Left cardiac atrium (tissue), 4 donors: ENCODE measurements around the gene GBA2. TPM values are rescaled to one million over a fixed set of nuclear protein-coding genes. Genes with fewer than 3 reads are reported as not detected.

ENCODE experiments used
- ATAC-seq, 2 donors: fragments of 200-7000 bp; cut with Tn5 transposase; one replicate each; pipeline ENCODE4 v1.9.1; 2020; ENCODE audit warnings: mild to moderate bottlenecking in 2 of 2, moderate library complexity in 2 of 2
- DNase-seq: peaks from one replicate; pipeline ENCODE4 v3.0.0-alpha.2; 2020
- intact Hi-C, 2 donors: fragments of 100-400 bp; cut with DNase I; formaldehyde crosslinking; loops; one replicate each; pipeline versions ENCODE4 v1.14.1 to v1.15.1; 2022 to 2023
- total RNA-seq, 2 donors: library from RNA; stranded (reverse); fragmentation: NEBNext Ultra II Directional; extraction: Animal tissue kit (Norgen Biotek cat#: 25700); gene quantifications; one replicate each; pipeline ENCODE4 v1.2.1, GENCODE V29; 2021
- donor health status: DM: no; HTN: yes; CAD: no.
- donor health status: DM: no; HTN: yes; CAD: no; lungs with severe emphysema.
- donor health status: DM: yes; HTN: yes; CAD: no.
- donor health status: Dilated cardiomyopathy.

The GBA2 gene
- total RNA-seq, 2 donors from 2014 or later, result 92.5 to 97.7 TPM

DNA sequence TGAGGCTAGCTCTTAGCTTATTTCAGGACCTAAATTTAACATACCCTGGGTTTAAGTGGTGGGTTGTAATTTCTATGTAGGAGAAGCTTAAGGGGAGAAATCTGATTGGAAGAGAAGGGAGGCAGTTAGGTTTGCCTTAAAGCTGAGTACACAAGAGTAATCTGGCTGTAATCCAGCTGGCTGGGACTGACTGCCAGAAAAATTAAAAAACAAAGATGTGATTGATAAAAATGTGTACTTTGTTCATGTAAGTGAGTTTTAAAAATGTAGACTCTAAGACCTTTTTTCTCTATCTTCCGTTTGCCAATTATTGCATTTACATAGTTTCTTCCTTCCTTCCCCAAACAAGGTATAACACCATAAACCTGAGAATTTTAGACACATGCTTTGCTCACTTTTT, 22.5 kb upstream of the GBA2 start:
- intact Hi-C loops, result no loop called here
- no peak for DNase-seq
- peak in 1 of 2 donors; percentile 17 for ATAC-seq

DNA sequence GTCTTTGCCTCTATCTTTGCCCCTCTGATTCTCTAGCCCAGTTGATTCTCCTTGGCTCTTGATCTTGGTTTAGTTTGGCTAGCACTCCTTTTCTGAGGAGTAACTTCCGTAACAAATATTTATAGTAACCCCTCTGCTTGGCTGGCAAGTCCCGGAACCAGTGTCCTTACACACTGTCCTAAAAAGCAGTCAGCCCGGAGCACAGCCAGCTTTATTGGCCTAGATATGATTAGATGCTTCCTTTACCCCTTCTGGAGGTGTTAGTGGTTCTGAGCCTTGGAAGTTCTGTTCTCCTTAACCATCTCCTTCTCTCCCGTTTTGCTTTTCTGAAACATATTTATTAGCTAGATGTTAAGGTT, 22.0 kb upstream of the GBA2 start:
- intact Hi-C loops, result no loop called here
- ATAC-seq (peak; percentile 84 to 87), DNase-seq (peak; percentile 66)

DNA sequence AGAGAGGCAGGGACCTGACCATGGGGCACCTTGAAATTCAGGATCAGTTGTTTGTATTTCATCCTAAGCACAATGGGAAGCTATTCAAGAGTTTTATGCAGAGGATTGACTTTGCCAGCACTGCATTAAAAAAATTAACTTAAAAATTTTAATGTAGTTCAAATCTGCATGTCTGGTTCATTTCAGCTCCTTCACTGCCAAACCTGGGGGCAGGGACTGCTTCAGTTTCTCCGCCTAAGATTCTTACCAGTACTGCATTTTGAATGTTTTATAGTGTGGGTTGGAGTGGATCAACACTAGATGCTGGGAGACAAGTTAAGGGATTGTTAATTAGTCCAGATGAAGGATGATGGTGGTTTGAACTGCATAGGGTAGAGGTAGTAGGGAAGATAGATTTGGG, 20.7 kb upstream of the GBA2 start:
- intact Hi-C loops, result no loop called here
- no peak for DNase-seq
- no peak for ATAC-seq

DNA sequence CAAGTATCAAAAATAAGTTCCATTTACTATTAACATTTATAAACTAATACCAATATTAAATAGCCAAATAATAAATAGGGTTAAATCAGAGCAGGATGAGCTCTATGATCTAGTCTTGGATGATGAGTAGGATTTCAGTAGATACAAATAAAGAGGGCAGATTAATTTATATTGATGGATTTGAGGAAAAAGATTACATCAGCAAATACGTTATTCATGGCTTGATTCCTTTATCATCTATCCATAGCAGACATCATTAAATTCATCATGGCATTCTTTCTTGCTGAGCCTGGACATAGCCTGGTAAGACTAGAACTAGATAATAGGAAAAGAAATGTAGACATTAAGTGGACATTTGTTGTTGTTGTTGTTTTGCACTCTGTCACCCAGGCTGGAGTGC, 18.4 kb upstream of the GBA2 start:
- no peak for DNase-seq
- intact Hi-C loops, result no loop called here
- no peak for ATAC-seq

DNA sequence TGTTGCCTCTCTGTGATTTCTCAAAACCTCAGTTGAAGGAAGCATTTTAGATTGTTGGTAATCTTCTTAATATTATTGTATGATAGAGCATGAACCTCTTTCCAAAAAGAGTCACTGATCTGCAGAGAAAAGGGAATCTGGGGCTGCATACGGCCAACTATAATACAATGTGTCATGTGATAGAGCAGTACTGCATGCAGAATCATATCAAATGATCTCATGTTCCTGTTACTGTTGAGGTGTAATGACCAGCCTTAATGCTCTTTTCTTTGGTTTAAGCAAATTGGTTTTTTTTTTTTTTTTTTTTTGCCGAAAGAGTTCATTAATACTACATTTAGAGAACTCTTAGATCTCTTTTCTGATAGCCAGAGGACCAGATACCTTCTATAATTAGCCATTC, 18.0 kb upstream of the GBA2 start:
- DNase-seq, result no peak
- no peak for ATAC-seq
- intact Hi-C loops, result no loop called here

DNA sequence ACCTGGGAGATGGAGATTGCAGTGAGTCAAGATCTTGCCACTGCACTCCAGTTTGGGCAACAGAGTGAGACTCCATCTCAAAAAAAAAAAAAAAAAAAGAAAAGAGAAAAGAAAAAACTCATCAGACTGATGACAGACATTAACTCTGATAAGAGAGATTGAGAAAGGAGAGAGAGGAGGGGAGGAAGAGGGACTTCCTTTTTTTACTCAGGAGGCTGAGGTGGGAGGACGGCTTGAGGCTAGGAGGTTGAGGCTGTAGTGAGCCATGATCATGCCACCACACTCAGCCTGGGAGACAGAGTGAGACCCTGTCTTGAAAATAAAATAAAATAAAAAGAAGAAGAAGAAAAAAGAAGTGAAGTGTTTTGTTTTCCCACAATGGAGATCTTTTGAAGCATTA, 14.8 kb upstream of the GBA2 start:
- intact Hi-C loops, result no loop called here
- ATAC-seq, result no peak
- no peak for DNase-seq

DNA sequence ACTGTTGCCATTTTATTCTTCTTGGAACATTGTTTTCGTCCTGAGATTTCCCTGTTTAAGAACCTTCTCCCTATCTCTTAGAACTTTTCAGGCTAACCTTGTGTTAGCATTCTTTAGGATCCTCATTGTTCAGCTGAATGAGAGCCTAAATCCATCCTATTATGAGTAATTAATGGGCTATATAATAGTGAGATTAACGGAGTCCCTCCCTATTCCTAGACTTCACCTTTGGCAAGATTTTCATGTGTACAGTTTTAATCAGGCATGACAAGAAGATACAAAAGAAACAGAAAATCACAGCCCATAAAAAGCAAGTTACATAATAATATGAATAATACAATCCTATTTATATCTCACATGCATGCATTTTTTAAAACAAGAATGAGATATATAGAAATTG, 14.2 kb upstream of the GBA2 start:
- intact Hi-C loops, result no loop called here
- DNase-seq, result no peak
- ATAC-seq, result no peak

DNA sequence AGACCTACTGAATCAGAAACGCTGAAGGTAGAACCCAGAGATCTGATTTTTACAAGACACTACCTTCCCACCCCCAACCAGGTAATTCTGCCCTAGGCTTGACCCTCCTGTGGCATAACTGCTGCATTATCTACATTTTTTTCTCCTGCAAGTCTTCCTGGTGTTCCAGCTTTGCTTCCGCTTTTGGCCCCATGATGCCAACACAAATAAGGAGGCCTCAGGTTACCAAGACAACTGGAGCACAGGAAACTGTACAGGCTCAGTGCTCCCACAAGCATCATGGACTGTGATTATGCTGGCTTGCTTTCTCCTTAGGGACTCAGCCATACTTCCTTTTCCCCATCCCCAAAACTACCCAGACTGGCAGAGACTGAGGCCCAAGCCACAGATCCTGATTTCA, 11.6 kb upstream of the GBA2 start:
- peak in 1 of 2 donors; percentile 11 for ATAC-seq
- DNase-seq, result peak; percentile 49
- intact Hi-C loops, result no loop called here

DNA sequence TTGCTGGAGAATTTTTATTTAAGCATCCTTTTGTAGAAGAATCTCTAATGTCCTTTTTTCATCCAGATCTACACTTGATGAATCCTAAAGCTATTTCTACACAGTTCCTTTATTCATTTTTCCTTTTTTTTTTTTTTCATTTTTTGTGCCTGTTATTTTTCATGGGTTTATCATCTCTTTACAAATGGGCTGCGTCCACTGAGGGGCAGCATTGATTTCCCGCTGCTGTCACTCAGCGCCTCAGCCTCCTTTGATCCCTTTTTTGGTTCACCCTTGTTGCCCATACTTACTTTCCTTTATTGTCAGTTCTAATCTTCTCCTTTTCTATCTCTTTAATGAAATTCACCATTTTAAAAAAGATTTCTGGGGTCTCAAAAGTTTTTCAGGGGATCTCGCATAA, 10.8 kb upstream of the GBA2 start:
- intact Hi-C loops, result no loop called here
- DNase-seq, result no peak
- ATAC-seq, result no peak

DNA sequence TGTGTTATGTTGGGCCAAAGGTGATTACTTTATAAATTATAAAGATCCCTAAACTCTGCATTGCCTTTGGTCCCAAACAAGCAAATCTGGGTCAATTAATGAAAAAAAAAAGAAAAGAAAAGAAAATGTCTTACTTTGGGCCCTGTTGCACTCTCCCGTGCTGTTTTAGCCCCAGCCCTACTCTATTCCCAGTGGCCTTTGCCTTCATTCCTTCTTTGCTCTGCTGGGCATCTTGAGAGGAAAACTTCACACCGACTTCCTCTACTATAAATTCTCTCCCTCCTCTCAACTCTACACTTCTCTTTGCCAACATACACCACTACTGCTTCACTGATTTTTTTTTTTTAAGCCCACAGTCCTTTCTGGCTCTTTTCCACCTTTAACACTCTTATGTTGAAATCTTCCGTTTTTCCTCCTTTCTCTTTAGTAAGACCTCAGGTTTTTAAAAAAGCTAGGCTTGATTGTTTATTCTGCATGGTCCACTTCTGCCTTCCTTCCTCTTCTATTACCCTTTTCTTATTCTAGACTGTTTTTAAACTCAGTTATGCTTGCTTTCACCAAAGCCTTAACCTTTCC, 9.5 kb upstream of the GBA2 start:
- intact Hi-C loops, result no loop called here
- ATAC-seq, result no peak

DNA sequence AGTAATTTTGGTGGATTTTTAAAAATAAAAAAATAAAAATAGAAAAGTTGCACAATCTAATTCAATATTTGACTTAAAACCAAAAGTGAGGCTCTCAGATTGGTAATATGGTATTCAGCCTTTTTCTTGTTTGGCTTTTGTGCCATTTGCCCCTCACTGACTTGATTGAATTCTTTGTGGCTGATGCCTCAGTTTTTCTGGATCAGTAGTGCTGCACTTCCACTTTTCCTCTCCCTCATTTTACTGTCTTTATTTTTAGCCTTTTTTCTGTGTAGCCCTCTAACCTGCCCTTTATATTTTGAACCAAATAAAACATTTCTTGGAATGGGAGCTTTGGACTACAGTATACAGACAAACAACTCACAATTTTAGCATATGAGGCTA, 8.9 kb upstream of the GBA2 start:
- ATAC-seq (no peak), DNase-seq (no peak)
- intact Hi-C loops, result no loop called here

More for the DNA sequence above, 9.5 kb upstream of the GBA2 start:
- no peak for DNase-seq

DNA sequence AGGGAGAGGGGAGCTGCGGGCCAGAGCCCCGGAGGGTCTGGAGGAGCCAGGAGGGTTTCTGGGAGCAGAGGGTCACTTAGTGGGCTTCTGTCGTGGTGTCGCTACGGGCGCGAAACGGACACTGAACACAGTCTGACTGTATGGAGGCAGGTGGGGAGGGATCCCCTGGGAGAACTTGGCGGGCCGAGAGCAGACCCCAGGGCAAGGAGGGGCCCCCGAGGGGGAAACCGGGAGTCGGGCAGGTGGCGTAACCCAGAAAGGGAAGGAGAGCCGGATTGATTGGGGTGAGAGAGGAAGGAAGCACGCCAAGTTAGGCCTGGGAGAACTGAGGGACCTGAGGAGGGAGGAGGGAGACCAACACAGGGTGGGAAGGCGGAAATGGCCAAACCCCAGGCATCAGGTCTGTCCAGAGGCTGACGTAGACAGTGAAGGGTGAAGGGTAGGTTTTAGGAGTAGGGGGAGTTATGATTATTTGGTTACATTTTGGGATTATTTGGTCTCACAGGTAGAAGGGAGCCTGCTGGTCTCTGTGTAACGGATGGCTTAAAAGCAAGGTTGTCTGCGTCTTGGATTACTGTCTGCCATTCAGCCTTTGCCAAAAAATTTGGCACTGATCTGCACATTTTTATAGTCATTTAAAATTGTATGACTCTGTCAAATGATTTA, 8.3 kb upstream of the GBA2 start:
- DNase-seq, result peak; percentile 59
- intact Hi-C loops, result no loop called here
- peak; percentile 66 to 77 for ATAC-seq

DNA sequence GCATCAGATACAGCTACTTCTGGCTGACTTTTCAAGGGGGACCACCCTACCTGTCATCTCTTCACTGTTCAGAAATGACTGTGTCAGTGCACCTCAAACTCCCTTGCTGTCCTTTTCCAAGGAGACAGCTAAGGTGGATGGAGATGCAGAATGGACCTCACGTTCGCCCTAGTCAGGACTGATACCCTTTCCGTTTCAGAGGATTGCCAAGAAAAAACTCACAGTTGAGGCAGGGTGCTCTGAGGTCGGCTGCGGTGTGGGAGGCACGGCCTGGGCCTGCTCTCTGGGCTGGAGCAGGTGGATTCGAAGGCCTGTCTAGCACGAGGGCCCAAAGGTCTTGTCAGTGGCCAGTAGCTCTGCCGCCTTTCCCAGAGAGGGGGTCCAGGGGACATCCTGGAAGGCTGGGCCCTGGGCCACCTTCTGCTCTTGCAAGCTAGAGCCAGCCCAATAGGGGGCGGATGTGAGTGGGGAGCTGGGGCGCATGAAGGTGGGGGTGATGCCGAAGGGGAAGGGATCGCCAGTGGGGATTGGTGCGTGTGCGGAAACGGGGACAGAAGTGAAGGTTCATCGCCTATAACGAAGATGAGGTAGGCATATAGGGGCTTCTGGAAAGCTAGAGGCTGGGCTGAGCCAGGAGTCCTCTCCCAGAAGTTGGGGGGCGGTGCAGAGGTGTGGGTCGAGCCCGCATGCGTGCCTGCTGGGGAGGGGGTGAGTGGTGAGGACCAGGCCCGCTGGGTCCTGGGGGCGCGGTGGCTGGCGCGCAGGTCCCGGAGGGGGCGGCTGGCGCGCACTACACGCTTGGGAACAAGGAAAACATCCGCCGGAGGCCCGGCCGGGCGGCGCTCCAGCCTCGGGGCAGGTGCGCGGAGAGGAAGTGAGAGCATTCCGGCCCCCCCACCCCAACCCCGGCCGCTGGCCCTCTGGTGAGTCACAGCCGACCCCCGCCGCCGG, 7.5 kb upstream of the GBA2 start:
- intact Hi-C loops, result no loop called here
- peak; percentile 75 to 76 for ATAC-seq
- peak; percentile 82 for DNase-seq

DNA sequence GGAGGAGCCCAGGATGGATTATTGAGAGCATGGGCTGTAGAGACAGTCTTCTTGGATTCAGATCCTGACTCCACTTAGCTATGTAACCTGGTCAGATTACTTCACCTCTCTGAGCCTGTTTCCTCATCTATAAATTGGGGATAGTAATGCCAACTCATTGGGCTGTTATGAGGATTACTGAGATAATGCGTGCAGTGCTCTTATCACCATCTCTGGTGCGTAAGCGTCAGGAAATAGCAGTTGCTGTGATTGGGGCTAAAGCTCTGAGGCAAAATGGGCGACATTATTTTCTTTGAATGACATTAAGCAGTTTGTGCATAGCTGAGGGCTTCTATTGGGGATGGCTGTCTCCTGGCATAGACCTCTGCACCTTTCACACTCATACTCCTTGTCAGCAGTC, 6.0 kb upstream of the GBA2 start:
- intact Hi-C loops, result no loop called here
- DNase-seq (no peak), ATAC-seq (no peak)

DNA sequence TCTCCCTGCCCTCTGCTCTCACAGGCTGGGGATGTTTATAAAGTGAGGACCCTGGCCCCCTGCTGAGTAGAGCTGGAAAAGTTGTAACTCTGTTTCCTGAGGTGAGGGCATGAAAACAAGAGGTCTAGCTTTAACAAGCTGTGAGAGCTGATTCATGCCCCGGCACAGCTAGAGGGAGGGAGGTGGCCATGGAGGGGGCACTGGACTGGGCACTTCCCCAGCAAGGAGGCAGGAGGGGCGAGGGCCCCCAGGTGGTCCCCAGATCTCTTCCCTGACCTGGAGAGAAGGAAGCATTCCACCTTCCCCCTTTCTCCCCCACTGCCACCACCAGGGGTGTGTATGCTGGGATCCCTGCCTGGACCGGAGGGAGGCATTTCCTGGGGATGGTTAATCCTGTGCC, 5.2 kb upstream of the GBA2 start, which contains the start of gene MSMP:
Gene MSMP, minus strand, starts transcription at position 13 of the 400 bp plus-strand sequence. CDS start 147 bp downstream, outside the sequence.
- intact Hi-C loops, result no loop called here
- ATAC-seq (no peak), DNase-seq (no peak)

DNA sequence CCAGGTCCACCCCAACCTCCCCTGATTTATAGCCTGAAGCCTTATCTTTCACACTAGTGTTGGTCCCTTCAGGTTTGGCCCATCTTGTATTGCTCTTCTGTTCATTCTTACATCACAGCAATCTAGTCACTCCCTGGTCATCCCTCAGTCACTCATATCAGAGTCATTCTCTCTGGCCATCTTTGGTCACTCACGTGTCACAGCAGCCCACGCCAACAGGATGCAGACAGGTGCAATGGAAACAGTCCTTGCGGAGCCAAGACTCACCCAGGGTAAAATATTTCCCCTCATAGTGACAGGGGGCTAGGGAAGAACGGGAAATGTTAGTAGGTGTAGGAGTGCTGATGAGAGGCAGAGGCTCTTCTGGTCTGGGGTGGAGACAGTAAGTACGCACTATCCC, 4.4 kb upstream of the GBA2 start:
- no peak for ATAC-seq
- no peak for DNase-seq
- intact Hi-C loops, result no loop called here

DNA sequence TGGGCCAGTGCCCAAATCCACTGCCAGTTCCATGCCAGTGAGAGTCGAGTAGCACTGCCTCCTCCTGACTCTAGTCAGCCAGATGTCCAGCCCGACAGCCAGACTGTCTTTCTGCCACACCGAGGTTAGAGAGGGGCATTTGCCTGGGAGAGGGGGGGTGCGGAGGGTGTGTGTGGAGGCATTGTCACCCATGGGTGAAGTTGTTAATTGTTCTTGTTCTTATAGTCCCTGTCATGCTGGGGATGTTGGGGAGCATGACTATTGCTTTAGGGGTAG, 1.2 kb upstream of the GBA2 start:
- DNase-seq, result peak; percentile 42
- no peak for ATAC-seq
- intact Hi-C loops, result no loop called here

DNA sequence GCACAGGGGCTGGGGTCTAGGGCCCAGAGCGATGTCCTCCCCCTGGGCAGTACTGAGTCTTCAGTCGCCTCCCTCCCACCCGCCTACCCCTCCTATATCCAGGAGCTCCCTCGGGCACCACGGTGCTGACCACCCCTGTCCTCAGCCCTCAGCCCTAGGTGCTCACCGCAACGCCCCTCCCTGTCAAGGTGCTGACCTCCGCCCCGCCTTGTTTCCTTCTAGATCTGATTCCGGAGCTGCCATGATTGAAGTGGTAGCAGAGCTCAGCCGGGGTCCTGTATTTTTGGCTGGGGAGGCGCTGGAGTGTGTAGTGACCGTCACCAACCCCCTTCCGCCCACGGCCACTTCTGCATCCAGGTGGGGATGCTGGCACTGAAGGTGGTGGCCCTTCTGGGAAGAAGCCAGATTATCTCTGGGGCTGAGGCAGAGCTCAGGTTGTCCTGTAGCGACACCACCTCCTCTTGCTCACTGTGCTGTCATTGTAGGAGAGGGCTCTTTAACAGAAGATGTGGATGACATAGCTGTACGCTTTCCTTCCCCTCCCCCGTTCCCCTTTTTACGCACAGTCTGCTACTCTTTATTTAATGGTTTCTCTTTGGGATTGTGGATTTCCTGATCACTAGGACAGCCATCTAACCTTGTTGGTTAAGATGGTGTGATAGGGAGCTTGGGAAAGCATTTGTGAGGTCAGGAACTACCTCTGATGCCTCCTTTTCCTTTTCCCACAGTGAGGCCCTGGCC, 657 bp upstream of the GBA2 start:
- intact Hi-C loops, result no loop called here
- peak; percentile 35 for DNase-seq

DNA sequence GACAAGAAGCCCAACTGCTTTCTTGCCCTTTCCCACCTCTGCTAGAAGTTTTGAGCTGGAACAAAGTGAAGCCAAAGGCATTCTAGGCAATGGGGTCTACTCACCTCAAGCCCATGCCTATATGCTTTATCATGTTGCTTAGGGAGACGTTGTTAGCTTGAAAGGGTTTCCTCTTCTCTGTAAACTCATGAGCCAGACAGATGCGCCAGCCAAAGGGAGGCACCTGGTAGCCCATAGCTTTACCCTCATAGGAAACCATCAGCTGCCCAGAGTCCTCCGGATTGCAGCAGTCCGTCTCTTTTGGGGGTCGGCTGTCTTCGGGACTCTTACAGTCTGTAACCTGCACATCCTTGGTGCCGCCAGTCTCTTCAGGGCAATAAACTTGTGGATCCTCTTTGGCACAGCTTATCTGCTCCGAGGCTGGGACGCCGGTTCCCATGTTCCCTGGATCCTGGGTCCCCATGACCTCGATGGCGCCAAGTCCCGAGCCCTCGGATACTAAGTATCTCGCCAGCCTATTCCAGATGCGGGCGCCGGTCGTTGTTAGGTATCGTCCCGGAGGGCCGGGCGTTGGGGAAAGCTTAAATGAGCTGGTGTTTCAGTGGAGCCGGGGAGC, 678 bp downstream of the GBA2 start:
- intact Hi-C loops, result no loop called here
- ATAC-seq (peak in 1 of 2 donors; percentile 1), DNase-seq (no peak)

More for the DNA sequence above, 657 bp upstream of the GBA2 start:
- ATAC-seq, result peak; percentile 29 to 40
